CD4-positive, alpha-beta T cell (primary cell): ENCODE data around the gene NR3C1. TPM values are rescaled to one million over a fixed set of nuclear protein-coding genes. Genes with fewer than 3 reads are reported as not detected.

ENCODE experiments used
- ATAC-seq: fragments of 200-7000 bp; cut with Tn5 transposase; one replicate; pipeline ENCODE4 v1.10.0; 2022; ENCODE audit warnings: mild to moderate bottlenecking; ENCODE audit not compliant: poor library complexity
- CTCF ChIA-PET: fragments of 350-600 bp; sonication (Branson Sonifier 250); formaldehyde crosslinking; loops from one replicate; lab custom pipeline; 2021; ENCODE audit warnings: antibody characterized with exemption, inconsistent platforms; lab: Charles Lee
- POLR2A ChIA-PET: fragments of 350-600 bp; sonication (Branson Sonifier 250); formaldehyde crosslinking; loops from one replicate; lab custom pipeline; 2021; ENCODE audit warnings: antibody characterized with exemption, inconsistent platforms; lab: Charles Lee
- DNase-seq, 14 experiments: peaks; one replicate each; pipeline ENCODE4 v3.0.0-alpha.2; 2013 to 2020; ENCODE audit warnings: mixed read lengths in 2 of 14
- H3K27ac ChIP-seq, 2 donors: one replicate each; pipeline versions ENCODE4 v1.5.1 to v1.7.0; 2013; ENCODE audit warnings: low read length in 2 of 2, low read depth in 1 of 2, mild to moderate bottlenecking in 1 of 2
- H3K27me3 ChIP-seq, 2 experiments: 1 replicate in 1 of 2; 2 replicates in 1 of 2; pipeline versions ENCODE4 v1.6.1 to v1.7.0; 2013; ENCODE audit warnings: low read length in 2 of 2, control low read depth in 1 of 2, mild to moderate bottlenecking in 1 of 2, moderate library complexity in 1 of 2; ENCODE audit not compliant: insufficient read depth in 2 of 2, control insufficient read depth in 1 of 2
- H3K36me3 ChIP-seq: one replicate; pipeline ENCODE4 v1.6.1; 2013; ENCODE audit warnings: low read length, control low read depth; ENCODE audit not compliant: insufficient read depth
- H3K4me1 ChIP-seq: one replicate; pipeline ENCODE4 v1.6.1; 2013; ENCODE audit warnings: low read length, control low read depth; ENCODE audit not compliant: insufficient read depth
- H3K4me3 ChIP-seq: one replicate; pipeline ENCODE4 v1.5.1; 2013; ENCODE audit warnings: mild to moderate bottlenecking, low read length, moderate library complexity
- H3K9me3 ChIP-seq, 2 experiments: 1 replicate in 1 of 2; 2 replicates in 1 of 2; pipeline versions ENCODE4 v1.6.1 to v1.7.0; 2013; ENCODE audit warnings: low read length in 2 of 2, mild to moderate bottlenecking in 2 of 2, control low read depth in 1 of 2, moderate library complexity in 1 of 2; ENCODE audit not compliant: control insufficient read depth in 1 of 2, insufficient read depth in 1 of 2
- H3K27ac Mint-ChIP-seq: one replicate; pipeline ENCODE4 v1.8.0; 2020; ENCODE audit warnings: mixed read lengths
- H3K27me3 Mint-ChIP-seq: one replicate; pipeline ENCODE4 v1.8.0; 2021; ENCODE audit warnings: mixed read lengths
- H3K36me3 Mint-ChIP-seq: one replicate; pipeline ENCODE4 v1.8.0; 2021; ENCODE audit warnings: low read depth, mixed read lengths
- H3K4me1 Mint-ChIP-seq: one replicate; pipeline ENCODE4 v1.8.0; 2021; ENCODE audit warnings: low read depth, mixed read lengths
- H3K4me3 Mint-ChIP-seq: one replicate; pipeline ENCODE4 v1.8.0; 2020; ENCODE audit warnings: mild to moderate bottlenecking, mixed read lengths
- H3K9me3 Mint-ChIP-seq: one replicate; pipeline ENCODE4 v1.8.0; 2020; ENCODE audit warnings: mixed read lengths
- CTCF ChIP-seq: fragments of 200-600 bp; IDR thresholded peaks from one replicate; pipeline ENCODE4 v1.8.0; 2022; ENCODE audit warnings: antibody characterized with exemption, mild to moderate bottlenecking
- intact Hi-C, 2 experiments: fragments of 100-400 bp; cut with DNase I in 1 of 2; cut with micrococcal nuclease in 1 of 2; formaldehyde crosslinking; loops; one replicate each; pipeline versions ENCODE4 v1.15.1 to v1.9.0; 2023 to 2025; cut with DNase I, micrococcal nuclease
- total RNA-seq, 174 experiments: library from RNA in 2 of 174; stranded (reverse) in 2 of 174; gene quantifications; one replicate each; pipeline ENCODE4 v1.2.3 and lab custom pipeline; 2021 to 2026

NR3C1 gene
- total RNA-seq, 2 experiments from 2014 or later: 168 to 191 TPM

- POLR2A ChIA-PET: no interaction called here
- no peak for TF ChIP-seq CTCF
- no peaks in the 10 kb centered on the region for H3K27me3 Mint-ChIP-seq
- Histone ChIP-seq H3K36me3 (no peaks in the 10 kb centered on the region), H3K9me3 (no peaks in the 10 kb centered on the region), H3K27me3 (no peaks in the 10 kb centered on the region), H3K27ac (no peak overlapping the region), H3K4me1 (peaks cover 19% of the 10 kb centered on the region), H3K4me3 (no peak overlapping the region)
- ATAC-seq (no peak), DNase-seq (no peak)
- intact Hi-C loops: loop anchor here in 1 of 2 experiments (5.0 kb wide), 2 partner anchors 761 to 781 kb away; no protein-coding TSS in a partner anchor
- CTCF ChIA-PET: no interaction called here
- no peaks in the 10 kb centered on the region for H3K9me3 Mint-ChIP-seq
- H3K27ac Mint-ChIP-seq: peak overlapping the region; percentile 98
- peaks cover 29% of the 10 kb centered on the region for H3K4me1 Mint-ChIP-seq
- peaks cover 20% of the 10 kb centered on the region for H3K36me3 Mint-ChIP-seq
- peak overlapping the region; percentile 83 for H3K4me3 Mint-ChIP-seq
Observed at GRCh38 chr5:143406408-143406807, 2.9 kb upstream of the NR3C1 start.

GRCh38 chr5:143405849-143406098 lies 2.3 kb upstream of the NR3C1 start:
- Mint-ChIP-seq H3K4me1 (peaks cover 35% of the 10 kb centered on the region), H3K27me3 (no peaks in the 10 kb centered on the region), H3K27ac (peak overlapping the region; percentile 98), H3K36me3 (peaks cover 26% of the 10 kb centered on the region), H3K9me3 (no peaks in the 10 kb centered on the region), H3K4me3 (peak overlapping the region; percentile 96)
- no peak for DNase-seq
- no peak for ATAC-seq
- intact Hi-C loops: loop anchor here (2.0 to 5.0 kb wide), 5 partner anchors 183 to 783 kb away; no protein-coding TSS in a partner anchor
- no peak for TF ChIP-seq CTCF
- H3K4me1 ChIP-seq: peaks cover 25% of the 10 kb centered on the region
- ChIA-PET CTCF (interaction anchor here (3.1 kb wide), 1 partner anchor 29 kb away, joined by 23 read pairs; no protein-coding TSS in a partner anchor), POLR2A (interaction anchor here (3.2 kb wide), 1 partner anchor 29 kb away, joined by 250 read pairs; no protein-coding TSS in a partner anchor)
- H3K4me3 ChIP-seq: peak overlapping the region; percentile 77
- H3K9me3 ChIP-seq: no peaks in the 10 kb centered on the region
- no peaks in the 10 kb centered on the region for H3K27me3 ChIP-seq
- H3K36me3 ChIP-seq: no peaks in the 10 kb centered on the region
- H3K27ac ChIP-seq: peak overlapping the region; percentile 88 to 98

- Histone ChIP-seq H3K36me3 (peaks cover 3% of the 10 kb centered on the region), H3K4me1 (peaks cover 29% of the 10 kb centered on the region), H3K27ac (peak overlapping the region; percentile 88 to 98), H3K4me3 (peak overlapping the region; percentile 77), H3K27me3 (no peaks in the 10 kb centered on the region), H3K9me3 (no peaks in the 10 kb centered on the region)
- DNase-seq (peak; percentile 82 to 96 (median 88)), ATAC-seq (peak; percentile 46)
- Mint-ChIP-seq H3K4me3 (peak overlapping the region; percentile 96), H3K27ac (peak overlapping the region; percentile 98), H3K27me3 (no peaks in the 10 kb centered on the region), H3K9me3 (no peaks in the 10 kb centered on the region), H3K4me1 (peaks cover 37% of the 10 kb centered on the region), H3K36me3 (peaks cover 31% of the 10 kb centered on the region)
- POLR2A ChIA-PET: interaction anchor here (0.6 to 3.2 kb wide), 25 partner anchors 8 to 1768 kb away, joined by 3 to 250 read pairs (median 9); partner anchors contain the start of genes ARHGAP26, HDAC3, KCTD16 and RELL2
- CTCF ChIA-PET: interaction anchor here (1.2 to 3.1 kb wide), 9 partner anchors 9 to 785 kb away, joined by 3 to 28 read pairs (median 6); no protein-coding TSS in a partner anchor
- TF ChIP-seq CTCF: no peak
- intact Hi-C loops: loop anchor here (2.0 to 5.0 kb wide), 5 partner anchors 182 to 784 kb away; no protein-coding TSS in a partner anchor
Observed at GRCh38 chr5:143405063-143405848, 1.8 kb upstream of the NR3C1 start.
